K562 (cell line): ENCODE results near the gene HPCAL1. TPM values are rescaled to one million over a fixed set of nuclear protein-coding genes. Genes with fewer than 3 reads are reported as not detected.
A peak's percentile ranks its signal among the peaks of the same experiment; 100 is the strongest.

ENCODE experiments used
- CGGBP1 ChIP-seq: fragments of 250-450 bp; sonication (Bioruptor Pico); IDR thresholded peaks from 2 replicates; pipeline ENCODE4 v1.9.0; 2021; ENCODE audit warnings: mild to moderate bottlenecking
- E2F6 ChIP-seq, 2 experiments: IDR thresholded peaks; 2 replicates each; pipeline ENCODE4 v1.6.1; 2011; ENCODE audit warnings: borderline replicate concordance in 1 of 2, control low read depth in 1 of 2, low read depth in 1 of 2, low read length in 1 of 2, mild to moderate bottlenecking in 1 of 2, mixed read lengths in 1 of 2, moderate library complexity in 1 of 2; ENCODE audit not compliant: insufficient read depth in 1 of 2, insufficient read length in 1 of 2, poor library complexity in 1 of 2, severe bottlenecking in 1 of 2; ENCODE audit errors: extremely low read depth in 1 of 2
- FOXK1 ChIP-seq: sonication (generic); formaldehyde crosslinking; IDR thresholded peaks from 2 replicates; pipeline ENCODE4 v1.8.0; 2022; ENCODE audit warnings: missing genetic modification reagents, mild to moderate bottlenecking, borderline replicate concordance
- GATAD2B ChIP-seq: fragments of 450-650 bp; IDR thresholded peaks from 2 replicates; pipeline ENCODE4 v1.6.1; 2017; ENCODE audit warnings: mild to moderate bottlenecking, borderline replicate concordance
- HDGF ChIP-seq: fragments of 450-650 bp; IDR thresholded peaks from 2 replicates; pipeline ENCODE4 v1.6.1; 2016
- KDM1A ChIP-seq, 2 experiments: fragments of 450-650 bp; IDR thresholded peaks; 2 replicates each; pipeline ENCODE4 v1.6.1; 2016; ENCODE audit warnings: mild to moderate bottlenecking in 2 of 2
- KDM5B ChIP-seq: fragments of 200-600 bp; sonication (generic); IDR thresholded peaks from 2 replicates; pipeline ENCODE4 v1.6.1; 2012; ENCODE audit warnings: low read depth, mild to moderate bottlenecking, moderate library complexity, low read length, control low read depth, inconsistent platforms; ENCODE audit not compliant: insufficient replicate concordance
- MYBL2 ChIP-seq, 2 experiments: fragments of 450-650 bp in 1 of 2; sonication (generic) in 1 of 2; formaldehyde crosslinking in 1 of 2; IDR thresholded peaks; 2 replicates each; pipeline versions ENCODE4 v1.6.1 to v1.8.1; 2017 to 2022; ENCODE audit warnings: borderline replicate concordance in 1 of 2, inconsistent platforms in 1 of 2, low read depth in 1 of 2, mild to moderate bottlenecking in 1 of 2, missing genetic modification reagents in 1 of 2, moderate library complexity in 1 of 2
- NCOR1 ChIP-seq: fragments of 450-650 bp; IDR thresholded peaks from 2 replicates; pipeline ENCODE4 v1.6.1; 2016; ENCODE audit warnings: mild to moderate bottlenecking, moderate library complexity
- NR2F6 ChIP-seq: fragments of 450-650 bp; formaldehyde crosslinking; IDR thresholded peaks from 2 replicates; pipeline ENCODE4 v1.4.0; 2020; ENCODE audit warnings: mild to moderate bottlenecking
- NUFIP1 ChIP-seq: fragments of 450-650 bp; IDR thresholded peaks from 2 replicates; pipeline ENCODE4 v1.6.1; 2018; ENCODE audit not compliant: partially characterized antibody
- PCBP2 ChIP-seq: fragments of 200-400 bp; formaldehyde crosslinking; IDR thresholded peaks from 2 replicates; pipeline ENCODE4 v1.6.1; 2018; ENCODE audit warnings: low read length, low read depth, mild to moderate bottlenecking, moderate library complexity; ENCODE audit not compliant: poor library complexity, severe bottlenecking
- PHF20 ChIP-seq: fragments of 450-650 bp; IDR thresholded peaks from 2 replicates; pipeline ENCODE4 v1.6.1; 2018; ENCODE audit not compliant: partially characterized antibody
- RFX7 ChIP-seq: fragments of 250-450 bp; sonication (Bioruptor Pico); IDR thresholded peaks from 2 replicates; pipeline ENCODE4 v1.5.1; 2021; ENCODE audit warnings: mild to moderate bottlenecking
- SAFB2 ChIP-seq: fragments of 200-400 bp; formaldehyde crosslinking; IDR thresholded peaks from 2 replicates; pipeline ENCODE4 v1.6.1; 2018; ENCODE audit warnings: borderline replicate concordance, low read length, low read depth, moderate library complexity; ENCODE audit not compliant: severe bottlenecking
- SETDB1 ChIP-seq: IDR thresholded peaks from one replicate; pipeline ENCODE4 v1.6.1; 2012; ENCODE audit warnings: low read length, control low read depth, inconsistent platforms
- ZBTB34 ChIP-seq: fragments of 250-450 bp; sonication (Bioruptor Pico); IDR thresholded peaks from 2 replicates; pipeline ENCODE4 v1.8.0; 2021; ENCODE audit warnings: mild to moderate bottlenecking, moderate library complexity
- ZBTB5 ChIP-seq: fragments of 450-650 bp; IDR thresholded peaks from 2 replicates; pipeline ENCODE4 v1.6.1; 2017; ENCODE audit warnings: antibody characterized with exemption
- ZFPM2 ChIP-seq: fragments of 250-450 bp; sonication (Bioruptor Pico); IDR thresholded peaks from 2 replicates; pipeline ENCODE4 v1.5.1; 2022; ENCODE audit warnings: mild to moderate bottlenecking
- ZNF354B ChIP-seq: fragments of 250-450 bp; sonication (Bioruptor Pico); IDR thresholded peaks from 2 replicates; pipeline ENCODE4 v1.4.0; 2020
- ZNF444 ChIP-seq: fragments of 250-450 bp; sonication (Bioruptor Pico); IDR thresholded peaks from 2 replicates; pipeline ENCODE4 v1.4.0; 2020; ENCODE audit warnings: mild to moderate bottlenecking, moderate library complexity
- ZNF695 ChIP-seq: fragments of 450-650 bp; formaldehyde crosslinking; IDR thresholded peaks from 2 replicates; pipeline ENCODE4 v1.4.0; 2020; ENCODE audit warnings: mild to moderate bottlenecking, moderate library complexity
- polyA plus RNA-seq, 8 experiments: library from polyadenylated mRNA; depleted of rRNA in 4 of 8; stranded (reverse) in 5 of 8; unstranded in 3 of 8; fragments of >200 nt; fragmentation: Nextera tagmentation in 2 of 8; fragmentation: Illumina TruSeq in 1 of 8; extraction: Ambion mirVana in 2 of 8; extraction: Trizol in 1 of 8; gene quantifications; 2 replicates each; pipeline versions ENCODE4 v1.2.1 to v1.2.3, GENCODE V29; 2011 to 2014; ENCODE audit warnings: inconsistent platforms in 1 of 8, missing spikeins in 1 of 8
- total RNA-seq, 7 experiments: library from RNA; depleted of rRNA in 6 of 7; stranded (reverse); fragments of >200 nt in 6 of 7; fragmentation: Illumina TruSeq in 2 of 7; extraction: Trizol in 2 of 7; gene quantifications; 2 replicates each; pipeline versions ENCODE4 v1.2.1 to v1.2.3, GENCODE V29; 2011 to 2021; ENCODE audit warnings: low replicate concordance in 1 of 7

HPCAL1 gene
- total and polyA plus RNA-seq, 9 of the 15 experiments (the other 6 are each of a cell fraction or from before 2014, with no cell fraction given), result 2.7 to 65.5 (median 23.9) TPM

- no peak for TF ChIP-seq E2F6 (IDR thresholded peaks at IDR 0.05; ENCODE audit: borderline replicate concordance in 1 of 2, extremely low read depth in 1 of 2, insufficient read depth in 1 of 2, insufficient read length in 1 of 2, low read depth in 1 of 2, low read length in 1 of 2, poor library complexity in 1 of 2, severe bottlenecking in 1 of 2)
- no peak for TF ChIP-seq ZFPM2 (CRISPR knock-in tag)
- no peak for TF ChIP-seq PCBP2
- TF ChIP-seq ZBTB34 (CRISPR knock-in tag), result no peak
- no peak for TF ChIP-seq PHF20
- no peak; the same call in 1 of the 2 replicates for TF ChIP-seq ZBTB5
- TF ChIP-seq MYBL2 (IDR thresholded peaks at IDR 0.05; ENCODE audit: low read depth), result no peak
- no peak for TF ChIP-seq MYBL2 (CRISPR knock-in tag; IDR thresholded peaks at IDR 0.05; ENCODE audit: borderline replicate concordance)
- no peak for TF ChIP-seq ZNF444 (CRISPR knock-in tag)
- 0 out of 2 replicates have a peak, but pooled peaks have one; percentile 43 for TF ChIP-seq HDGF
- no peak for TF ChIP-seq SAFB2
- TF ChIP-seq RFX7 (CRISPR knock-in tag), result no peak
- no peak for TF ChIP-seq ZNF354B (CRISPR knock-in tag)
- TF ChIP-seq NR2F6, result no peak
- TF ChIP-seq NUFIP1, result no peak
- TF ChIP-seq KDM1A (IDR thresholded peaks at IDR 0.05), result peak; percentile 74 to 84
- TF ChIP-seq NCOR1, result no peak
- no peak for TF ChIP-seq ZNF695
- TF ChIP-seq SETDB1, result no peak
- TF ChIP-seq FOXK1 (CRISPR knock-in tag), result no peak
- TF ChIP-seq KDM5B, result no peak
- TF ChIP-seq GATAD2B, result no peak
- no peak for TF ChIP-seq CGGBP1 (CRISPR knock-in tag)
Observed at GRCh38 chr2:10312437-10312957, 9.8 kb downstream of the HPCAL1 start (continued).
